IgD-negative memory B cell (primary cell): ENCODE results near the gene EPHA5. TPM values are rescaled to one million over a fixed set of nuclear protein-coding genes. Genes with fewer than 3 reads are reported as not detected.

ENCODE experiments used
- H3K27ac Mint-ChIP-seq, 3 donors: one replicate each; pipeline ENCODE4 v1.8.0; 2020 to 2022; ENCODE audit warnings: mild to moderate bottlenecking in 3 of 3, mixed read lengths in 3 of 3, moderate library complexity in 1 of 3
- H3K27me3 Mint-ChIP-seq: one replicate; pipeline ENCODE4 v1.8.0; 2021; ENCODE audit warnings: mixed read lengths
- H3K36me3 Mint-ChIP-seq: one replicate; pipeline ENCODE4 v1.8.0; 2020; ENCODE audit warnings: mild to moderate bottlenecking, mixed read lengths
- H3K4me1 Mint-ChIP-seq, 3 donors: one replicate each; pipeline ENCODE4 v1.8.0; 2020 to 2022; ENCODE audit warnings: mixed read lengths in 3 of 3, mild to moderate bottlenecking in 1 of 3
- H3K4me3 Mint-ChIP-seq, 4 donors: one replicate each; pipeline ENCODE4 v1.8.0; 2020 to 2022; ENCODE audit warnings: mild to moderate bottlenecking in 4 of 4, mixed read lengths in 4 of 4, moderate library complexity in 3 of 4
- H3K9me3 Mint-ChIP-seq, 3 donors: one replicate each; pipeline ENCODE4 v1.8.0; 2020 to 2021; ENCODE audit warnings: mixed read lengths in 3 of 3, mild to moderate bottlenecking in 1 of 3
- polyA plus RNA-seq: library from polyadenylated mRNA; unstranded; fragments of 300-500 nt; fragmentation: Illumina TruSeq; gene quantifications from one replicate; pipeline ENCODE4 v1.2.3, GENCODE V29; 2021

Gene EPHA5
- polyA plus RNA-seq, 1 donor from 2014 or later: not detected

GRCh38 chr4:65580551-65580950, 89.7 kb downstream of the EPHA5 start:
- H3K36me3 Mint-ChIP-seq: no peaks in the 10 kb centered on the region
- H3K27ac Mint-ChIP-seq: no peak overlapping the region
- H3K27me3 Mint-ChIP-seq: no peaks in the 10 kb centered on the region
- H3K4me1 Mint-ChIP-seq: no peaks in the 10 kb centered on the region
- H3K9me3 Mint-ChIP-seq: peaks cover 0 to 2% (median 0%) of the 10 kb centered on the region in 3 donors
- H3K4me3 Mint-ChIP-seq: no peak overlapping the region

- Mint-ChIP-seq H3K4me3 (no peak overlapping the region), H3K36me3 (no peaks in the 10 kb centered on the region), H3K4me1 (no peaks in the 10 kb centered on the region), H3K27me3 (no peaks in the 10 kb centered on the region), H3K27ac (no peak overlapping the region), H3K9me3 (no peaks in the 10 kb centered on the region)
These were observed 103.8 kb downstream of the EPHA5 start for GRCh38 chr4:65566473-65566872.

- H3K4me3 Mint-ChIP-seq: no peak overlapping the region
- no peak overlapping the region for H3K27ac Mint-ChIP-seq
- no peaks in the 10 kb centered on the region for H3K9me3 Mint-ChIP-seq
- H3K4me1 Mint-ChIP-seq: no peaks in the 10 kb centered on the region
- H3K27me3 Mint-ChIP-seq: no peaks in the 10 kb centered on the region
- H3K36me3 Mint-ChIP-seq: no peaks in the 10 kb centered on the region
These were observed 109.1 kb downstream of the EPHA5 start for GRCh38 chr4:65561164-65561563.

GRCh38 chr4:65559270-65559669, 111.0 kb downstream of the EPHA5 start:
- Mint-ChIP-seq H3K4me1 (no peaks in the 10 kb centered on the region), H3K36me3 (no peaks in the 10 kb centered on the region), H3K27me3 (no peaks in the 10 kb centered on the region), H3K9me3 (peaks cover 0 to 5% (median 0%) of the 10 kb centered on the region in 3 donors), H3K4me3 (no peak overlapping the region), H3K27ac (no peak overlapping the region)

- H3K4me3 Mint-ChIP-seq: no peak overlapping the region
- no peaks in the 10 kb centered on the region for H3K4me1 Mint-ChIP-seq
- H3K36me3 Mint-ChIP-seq: no peaks in the 10 kb centered on the region
- peaks cover 0 to 5% (median 0%) of the 10 kb centered on the region in 3 donors for H3K9me3 Mint-ChIP-seq
- no peaks in the 10 kb centered on the region for H3K27me3 Mint-ChIP-seq
- H3K27ac Mint-ChIP-seq: no peak overlapping the region
These were observed 118.2 kb downstream of the EPHA5 start for GRCh38 chr4:65552057-65552456.

GRCh38 chr4:65550500-65550899, 119.8 kb downstream of the EPHA5 start:
- no peak overlapping the region for H3K4me3 Mint-ChIP-seq
- H3K4me1 Mint-ChIP-seq: no peaks in the 10 kb centered on the region
- H3K27ac Mint-ChIP-seq: no peak overlapping the region
- H3K9me3 Mint-ChIP-seq: peaks cover 0 to 8% (median 0%) of the 10 kb centered on the region in 3 donors
- no peaks in the 10 kb centered on the region for H3K27me3 Mint-ChIP-seq
- no peaks in the 10 kb centered on the region for H3K36me3 Mint-ChIP-seq

GRCh38 chr4:65546882-65547416, 123.3 kb downstream of the EPHA5 start:
- H3K9me3 Mint-ChIP-seq: peaks cover 0 to 18% (median under 1%) of the 10 kb centered on the region in 3 donors
- no peak overlapping the region for H3K27ac Mint-ChIP-seq
- H3K4me3 Mint-ChIP-seq: no peak overlapping the region
- H3K4me1 Mint-ChIP-seq: no peaks in the 10 kb centered on the region
- H3K27me3 Mint-ChIP-seq: no peaks in the 10 kb centered on the region
- H3K36me3 Mint-ChIP-seq: no peaks in the 10 kb centered on the region

- no peaks in the 10 kb centered on the region for H3K4me1 Mint-ChIP-seq
- no peaks in the 10 kb centered on the region for H3K27me3 Mint-ChIP-seq
- peaks cover 2 to 10% (median 3%) of the 10 kb centered on the region in 3 donors for H3K9me3 Mint-ChIP-seq
- no peak overlapping the region for H3K4me3 Mint-ChIP-seq
- no peak overlapping the region for H3K27ac Mint-ChIP-seq
- H3K36me3 Mint-ChIP-seq: no peaks in the 10 kb centered on the region
These were observed 131.7 kb downstream of the EPHA5 start for GRCh38 chr4:65538571-65538970.

GRCh38 chr4:65535113-65535512, 135.2 kb downstream of the EPHA5 start:
- Mint-ChIP-seq H3K27ac (no peak overlapping the region), H3K4me3 (no peak overlapping the region), H3K9me3 (peaks cover 0 to 11% (median 0%) of the 10 kb centered on the region in 3 donors), H3K27me3 (no peaks in the 10 kb centered on the region), H3K36me3 (no peaks in the 10 kb centered on the region), H3K4me1 (no peaks in the 10 kb centered on the region)

- no peak overlapping the region for H3K27ac Mint-ChIP-seq
- no peaks in the 10 kb centered on the region for H3K36me3 Mint-ChIP-seq
- H3K27me3 Mint-ChIP-seq: no peaks in the 10 kb centered on the region
- H3K4me3 Mint-ChIP-seq: no peak overlapping the region
- peaks cover 0 to 2% (median 0%) of the 10 kb centered on the region in 3 donors for H3K9me3 Mint-ChIP-seq
- no peaks in the 10 kb centered on the region for H3K4me1 Mint-ChIP-seq
These were observed 148.6 kb downstream of the EPHA5 start for GRCh38 chr4:65521666-65522065.

GRCh38 chr4:65515646-65516045, 154.6 kb downstream of the EPHA5 start:
- no peaks in the 10 kb centered on the region for H3K27me3 Mint-ChIP-seq
- peaks cover 0 to 2% (median 0%) of the 10 kb centered on the region in 3 donors for H3K9me3 Mint-ChIP-seq
- no peak overlapping the region for H3K4me3 Mint-ChIP-seq
- peaks cover 2% of the 10 kb centered on the region for H3K36me3 Mint-ChIP-seq
- no peak overlapping the region for H3K27ac Mint-ChIP-seq
- no peaks in the 10 kb centered on the region for H3K4me1 Mint-ChIP-seq

- peaks cover 0 to 7% (median 0%) of the 10 kb centered on the region in 3 donors for H3K9me3 Mint-ChIP-seq
- H3K4me1 Mint-ChIP-seq: no peaks in the 10 kb centered on the region
- H3K4me3 Mint-ChIP-seq: no peak overlapping the region
- no peak overlapping the region for H3K27ac Mint-ChIP-seq
- no peaks in the 10 kb centered on the region for H3K27me3 Mint-ChIP-seq
- H3K36me3 Mint-ChIP-seq: peaks cover 2% of the 10 kb centered on the region
These were observed 159.3 kb downstream of the EPHA5 start for GRCh38 chr4:65510976-65511375.

- no peak overlapping the region for H3K27ac Mint-ChIP-seq
- H3K27me3 Mint-ChIP-seq: no peaks in the 10 kb centered on the region
- H3K9me3 Mint-ChIP-seq: peaks cover 0 to 7% (median 0%) of the 10 kb centered on the region in 3 donors
- H3K36me3 Mint-ChIP-seq: peaks cover 1% of the 10 kb centered on the region
- H3K4me3 Mint-ChIP-seq: no peak overlapping the region
- no peaks in the 10 kb centered on the region for H3K4me1 Mint-ChIP-seq
These were observed 162.1 kb downstream of the EPHA5 start for GRCh38 chr4:65508168-65508567.

- Mint-ChIP-seq H3K27ac (no peak overlapping the region), H3K27me3 (no peaks in the 10 kb centered on the region), H3K4me1 (no peaks in the 10 kb centered on the region)
These were observed 168.1 kb downstream of the EPHA5 start for GRCh38 chr4:65502131-65502701.

GRCh38 chr4:65498606-65499005, 171.7 kb downstream of the EPHA5 start:
- no peak overlapping the region for H3K27ac Mint-ChIP-seq
- H3K4me1 Mint-ChIP-seq: no peaks in the 10 kb centered on the region
- H3K4me3 Mint-ChIP-seq: no peak overlapping the region
- H3K9me3 Mint-ChIP-seq: peaks cover 0 to 7% (median 3%) of the 10 kb centered on the region in 3 donors
- H3K36me3 Mint-ChIP-seq: peaks cover 1% of the 10 kb centered on the region
- no peaks in the 10 kb centered on the region for H3K27me3 Mint-ChIP-seq

More at GRCh38 chr4:65502131-65502701, 168.1 kb downstream of the EPHA5 start:
- H3K36me3 Mint-ChIP-seq: peaks cover 1% of the 10 kb centered on the region
- no peak overlapping the region for H3K4me3 Mint-ChIP-seq
- peaks cover 0 to 4% (median 4%) of the 10 kb centered on the region in 3 donors for H3K9me3 Mint-ChIP-seq

GRCh38 chr4:65495439-65495838, 174.8 kb downstream of the EPHA5 start:
- H3K4me1 Mint-ChIP-seq: no peaks in the 10 kb centered on the region
- no peak overlapping the region for H3K27ac Mint-ChIP-seq
- peaks cover 1% of the 10 kb centered on the region for H3K36me3 Mint-ChIP-seq
- H3K9me3 Mint-ChIP-seq: peaks cover 0 to 8% (median 3%) of the 10 kb centered on the region in 3 donors
- H3K27me3 Mint-ChIP-seq: no peaks in the 10 kb centered on the region
- H3K4me3 Mint-ChIP-seq: no peak overlapping the region
